Measurements from ENCODE around the gene GSTM5. TPM values are rescaled to one million over a fixed set of nuclear protein-coding genes. Genes with fewer than 3 reads are reported as not detected.
"Not testable (repeated sequence)": the region's sequence is repeated elsewhere in the genome, so short reads cannot be mapped to it uniquely, and the experiment has no call there.

The GSTM5 gene
- total RNA-seq, result 0.21 TPM in 1 of 2 replicates, not detected in the other
- not detected in 2 replicates for polyA plus RNA-seq

DNA sequence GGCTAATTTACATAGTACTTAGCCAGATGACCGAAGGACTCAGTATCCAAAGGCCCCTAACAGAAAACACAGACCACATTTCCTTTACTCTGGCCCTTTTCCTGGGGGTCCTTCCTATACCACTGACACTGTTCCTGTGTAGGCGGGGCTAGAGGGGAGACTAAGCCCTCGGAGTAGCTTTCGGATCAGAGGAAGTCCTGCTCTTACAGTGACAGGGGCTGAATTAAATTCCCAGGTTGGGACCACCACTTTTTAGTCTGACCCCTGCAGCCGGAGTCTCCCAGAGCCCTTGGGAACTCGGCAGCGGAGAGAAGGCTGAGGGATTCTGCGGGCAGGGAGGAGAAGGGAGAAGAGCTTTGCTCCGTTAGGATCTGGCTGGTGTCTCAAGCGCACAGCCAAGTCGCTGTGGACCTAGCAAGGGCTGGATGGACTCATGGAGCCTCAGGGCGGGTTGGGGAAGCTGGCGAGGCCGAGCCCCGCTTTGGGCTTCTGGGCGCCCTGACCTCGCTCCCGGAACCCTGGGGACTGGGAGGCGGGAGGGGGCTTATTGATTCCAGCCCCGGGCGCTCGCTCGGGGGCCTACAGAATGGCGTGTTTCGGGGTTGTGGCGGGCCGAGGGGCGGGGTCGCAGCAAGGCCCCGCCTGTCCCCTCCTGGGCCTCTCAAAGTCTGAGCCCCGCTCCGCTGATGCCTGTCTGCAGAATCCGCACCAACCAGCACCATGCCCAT is at the start of gene GSTM5:
Gene GSTM5, plus strand, starts transcription at position 659 of the 728 bp plus-strand sequence. Its CDS starts 62 bp downstream, at position 721.
- not testable (repeated sequence) for H3K9me3 ChIP-seq (ENCODE audit: low read depth); H3K4me3 ChIP-seq
- peak in 1 of 2 donors; percentile 22 for DNase-seq (ENCODE audit: low read depth in 1 of 2, low spot score in 1 of 2)

DNA sequence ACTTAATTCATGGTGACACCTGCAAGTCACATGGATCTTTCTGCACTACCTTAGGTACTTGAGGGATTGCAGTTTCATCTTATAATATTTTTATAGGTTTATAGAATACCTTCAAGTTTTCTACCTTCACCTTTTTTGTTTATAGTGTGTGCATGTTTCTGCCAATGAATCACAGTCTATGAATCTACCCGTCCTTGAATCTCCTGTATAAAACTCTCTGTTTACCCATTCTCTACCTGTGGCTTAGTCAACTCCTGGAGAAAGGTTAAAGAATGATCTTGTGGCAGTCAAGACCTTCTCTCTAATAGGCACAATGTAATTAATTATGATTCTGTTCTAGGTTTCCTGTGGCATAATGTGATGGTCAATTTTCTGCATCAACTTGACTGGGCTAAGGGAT is 47.4 kb upstream of the GSTM5 start:
- H3K27me3 ChIP-seq, result no peaks in the 10 kb centered on the region
- peaks cover 5% of the 10 kb centered on the region for H3K36me3 ChIP-seq
- H3K9me3 ChIP-seq (ENCODE audit: low read depth), result no peaks in the 10 kb centered on the region
- H3K27ac ChIP-seq, result no peak overlapping the region
- no peak overlapping the region for H3K4me3 ChIP-seq
- no peaks in the 10 kb centered on the region for H3K4me1 ChIP-seq (ENCODE audit: low read depth)
- TF ChIP-seq, protein P1, sequence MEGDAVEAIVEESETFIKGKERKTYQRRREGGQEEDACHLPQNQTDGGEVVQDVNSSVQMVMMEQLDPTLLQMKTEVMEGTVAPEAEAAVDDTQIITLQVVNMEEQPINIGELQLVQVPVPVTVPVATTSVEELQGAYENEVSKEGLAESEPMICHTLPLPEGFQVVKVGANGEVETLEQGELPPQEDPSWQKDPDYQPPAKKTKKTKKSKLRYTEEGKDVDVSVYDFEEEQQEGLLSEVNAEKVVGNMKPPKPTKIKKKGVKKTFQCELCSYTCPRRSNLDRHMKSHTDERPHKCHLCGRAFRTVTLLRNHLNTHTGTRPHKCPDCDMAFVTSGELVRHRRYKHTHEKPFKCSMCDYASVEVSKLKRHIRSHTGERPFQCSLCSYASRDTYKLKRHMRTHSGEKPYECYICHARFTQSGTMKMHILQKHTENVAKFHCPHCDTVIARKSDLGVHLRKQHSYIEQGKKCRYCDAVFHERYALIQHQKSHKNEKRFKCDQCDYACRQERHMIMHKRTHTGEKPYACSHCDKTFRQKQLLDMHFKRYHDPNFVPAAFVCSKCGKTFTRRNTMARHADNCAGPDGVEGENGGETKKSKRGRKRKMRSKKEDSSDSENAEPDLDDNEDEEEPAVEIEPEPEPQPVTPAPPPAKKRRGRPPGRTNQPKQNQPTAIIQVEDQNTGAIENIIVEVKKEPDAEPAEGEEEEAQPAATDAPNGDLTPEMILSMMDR (IDR thresholded peaks at IDR 0.05; ENCODE audit: low read depth, low read length), result no peak
- DNase-seq (ENCODE audit: low read depth in 1 of 2, low spot score in 1 of 2), result no peak

More for the DNA sequence above, at the start of gene GSTM5:
- H3K27ac ChIP-seq; H3K36me3 ChIP-seq; H3K4me1 ChIP-seq (ENCODE audit: low read depth); H3K27me3 ChIP-seq: not testable (repeated sequence)

DNA sequence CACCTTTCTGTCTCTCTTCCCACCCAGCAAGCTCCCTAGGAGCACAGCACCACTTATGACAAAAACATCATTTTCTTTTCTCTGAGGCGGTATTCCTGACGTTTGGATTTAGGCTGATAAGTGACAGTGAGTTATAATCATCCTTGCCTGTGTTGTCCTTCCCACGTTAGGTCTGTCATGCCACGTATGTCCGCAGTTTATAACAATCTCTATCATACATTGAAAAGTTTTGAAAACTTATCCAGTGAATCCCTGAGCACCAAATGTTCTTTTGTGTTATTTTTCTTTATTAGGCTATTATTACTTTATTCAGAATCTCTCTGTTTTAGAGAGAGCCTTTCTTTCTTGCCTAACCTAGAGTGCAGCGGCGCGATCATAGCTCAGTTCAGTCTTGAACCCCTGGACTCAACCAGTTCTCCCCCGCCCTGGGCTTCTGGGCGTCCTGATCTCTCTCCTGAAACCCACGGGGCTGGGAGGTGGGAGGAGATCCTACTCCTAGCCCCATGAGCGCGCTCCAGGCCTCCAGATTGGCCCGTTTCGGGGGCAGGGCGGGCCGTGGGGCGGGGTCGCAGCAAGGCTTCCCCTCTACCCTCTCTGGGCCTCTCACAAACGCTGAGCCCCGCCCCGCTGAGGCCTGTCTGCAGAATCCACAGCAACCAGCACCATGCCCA is 44.5 kb upstream of the GSTM5 start, which contains the start of gene GSTM2:
Gene GSTM2, plus strand, starts transcription at position 606 of the 671 bp plus-strand sequence. Its CDS starts 59 bp downstream, at position 665.
- H3K27ac ChIP-seq, result no peak within 1 kb of the TSS
- TF ChIP-seq, protein P1 (IDR thresholded peaks at IDR 0.05; ENCODE audit: low read depth, low read length), result no peak
- DNase-seq (ENCODE audit: low read depth in 1 of 2, low spot score in 1 of 2), result peak; percentile 93 to 95
- no peaks in the 10 kb centered on the region for H3K36me3 ChIP-seq
- no peaks in the 10 kb centered on the region for H3K4me1 ChIP-seq (ENCODE audit: low read depth)
- no peaks in the 10 kb centered on the region for H3K27me3 ChIP-seq
- no peaks in the 10 kb centered on the region for H3K9me3 ChIP-seq (ENCODE audit: low read depth)
- H3K4me3 ChIP-seq, result peak within 1 kb of the TSS; percentile 49

DNA sequence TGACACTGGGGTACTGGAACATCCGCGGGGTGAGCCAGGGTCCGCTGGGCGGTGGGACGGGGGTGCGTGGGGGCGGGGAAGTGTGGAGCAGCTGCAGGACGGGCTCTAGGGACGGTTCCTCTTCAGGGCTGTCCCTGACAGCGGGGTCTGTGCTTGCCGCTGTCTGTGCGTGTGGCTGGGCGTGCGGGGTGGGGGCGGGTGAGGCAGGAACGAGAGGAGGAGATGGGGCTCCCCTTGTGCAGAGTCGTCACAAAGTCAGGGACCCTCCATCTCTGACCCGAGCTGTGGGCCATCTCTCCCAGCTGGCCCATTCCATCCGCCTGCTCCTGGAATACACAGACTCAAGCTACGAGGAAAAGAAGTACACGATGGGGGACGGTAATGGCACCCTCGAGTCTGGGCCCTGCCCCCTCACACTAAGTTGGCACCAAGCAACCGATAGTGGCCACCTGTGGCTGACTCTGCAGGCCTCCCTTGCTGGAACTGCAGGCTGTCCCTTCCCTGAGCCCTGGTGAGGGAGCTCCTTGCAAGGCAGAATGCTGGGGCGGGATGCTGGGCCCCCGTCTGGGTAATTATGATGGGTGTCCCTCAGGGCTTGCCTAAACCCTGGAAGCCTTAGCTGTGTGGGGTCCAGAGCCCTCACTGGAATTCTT is 43.8 kb upstream of the GSTM5 start:
- Histone ChIP-seq H3K4me1 (ENCODE audit: low read depth) (no peaks in the 10 kb centered on the region), H3K9me3 (ENCODE audit: low read depth) (no peaks in the 10 kb centered on the region), H3K27ac (no peak overlapping the region), H3K27me3 (no peaks in the 10 kb centered on the region), H3K36me3 (no peaks in the 10 kb centered on the region), H3K4me3 (peak overlapping the region; percentile 49)
- no peak for DNase-seq (ENCODE audit: low read depth in 1 of 2, low spot score in 1 of 2)
- TF ChIP-seq, protein P1 (IDR thresholded peaks at IDR 0.05; ENCODE audit: low read depth, low read length), result no peak

DNA sequence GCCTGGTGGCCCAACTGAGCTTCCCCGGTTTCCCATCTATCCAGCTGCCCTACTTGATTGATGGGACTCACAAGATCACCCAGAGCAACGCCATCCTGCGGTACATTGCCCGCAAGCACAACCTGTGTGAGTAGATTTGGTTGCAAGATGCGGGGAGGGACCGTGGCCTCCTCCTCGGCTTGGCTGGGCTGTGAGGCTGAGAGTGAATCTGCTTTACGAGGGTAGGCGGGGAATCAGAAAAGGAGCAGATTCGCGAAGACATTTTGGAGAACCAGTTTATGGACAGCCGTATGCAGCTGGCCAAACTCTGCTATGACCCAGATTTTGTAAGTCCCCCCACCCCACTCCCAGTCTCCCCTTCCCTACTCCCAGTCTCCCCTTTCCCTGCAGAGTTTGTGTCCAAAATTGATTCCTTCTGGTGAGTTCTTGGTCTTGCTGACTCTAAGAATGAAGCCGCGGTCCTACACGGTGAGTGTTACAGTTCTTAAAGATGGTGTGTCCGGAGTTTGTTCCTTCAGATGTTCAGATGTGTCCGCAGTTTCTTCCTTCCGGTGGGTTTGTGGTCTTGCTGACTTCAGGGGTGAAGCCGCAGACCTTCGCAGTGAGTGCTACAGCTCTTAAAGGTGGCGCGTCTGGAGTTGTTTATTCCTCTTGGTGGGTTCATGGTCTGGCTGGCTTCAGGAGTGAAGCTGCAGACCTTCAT is 42.7 kb upstream of the GSTM5 start:
- TF ChIP-seq, protein P1 (IDR thresholded peaks at IDR 0.05; ENCODE audit: low read depth, low read length), result no peak
- Histone ChIP-seq H3K4me3 (no peak overlapping the region), H3K4me1 (ENCODE audit: low read depth) (no peaks in the 10 kb centered on the region), H3K27ac (no peak overlapping the region), H3K36me3 (no peaks in the 10 kb centered on the region), H3K9me3 (ENCODE audit: low read depth) (no peaks in the 10 kb centered on the region), H3K27me3 (no peaks in the 10 kb centered on the region)
- DNase-seq (ENCODE audit: low read depth in 1 of 2, low spot score in 1 of 2), result no peak

- H3K9me3 ChIP-seq (ENCODE audit: low read depth); H3K27ac ChIP-seq; H3K4me1 ChIP-seq (ENCODE audit: low read depth); H3K27me3 ChIP-seq; H3K36me3 ChIP-seq; H3K4me3 ChIP-seq; DNase-seq (ENCODE audit: low read depth in 1 of 2, low spot score in 1 of 2): not testable (repeated sequence)
Observed at GRCh38 chr1:109669949-109670302, 42.1 kb upstream of the GSTM5 start.

Data from cardiac muscle cell (in vitro differentiated cells and primary cell).